ENCODE measurements around the gene FAHD1.

- no peak for TF ChIP-seq CTCF (conservative IDR thresholded peaks at IDR 0.05 in 1 of 2, IDR thresholded peaks at IDR 0.05 in 1 of 2; ENCODE audit: low read depth in 1 of 2, low read length in 2 of 2)
- no peak for TF ChIP-seq EZH2 (IDR thresholded peaks at IDR 0.05; ENCODE audit: low read length, missing control alignments)
Observed at GRCh38 chr16:1808691-1809090, 18.3 kb upstream of the FAHD1 start.
